HG03159 (cell line): ENCODE results near the gene AHRR.
"Not testable (repeated sequence)": the region's sequence is repeated elsewhere in the genome, so short reads cannot be mapped to it uniquely, and the experiment has no call there.

Experiments
- ATAC-seq: cut with Tn5 transposase; IDR thresholded peaks from one replicate; pipeline ENCODE4 v1.9.1; 2021; ENCODE audit warnings: mild to moderate bottlenecking, moderate library complexity; ENCODE audit not compliant: unreplicated experiment

AHRR gene

DNA sequence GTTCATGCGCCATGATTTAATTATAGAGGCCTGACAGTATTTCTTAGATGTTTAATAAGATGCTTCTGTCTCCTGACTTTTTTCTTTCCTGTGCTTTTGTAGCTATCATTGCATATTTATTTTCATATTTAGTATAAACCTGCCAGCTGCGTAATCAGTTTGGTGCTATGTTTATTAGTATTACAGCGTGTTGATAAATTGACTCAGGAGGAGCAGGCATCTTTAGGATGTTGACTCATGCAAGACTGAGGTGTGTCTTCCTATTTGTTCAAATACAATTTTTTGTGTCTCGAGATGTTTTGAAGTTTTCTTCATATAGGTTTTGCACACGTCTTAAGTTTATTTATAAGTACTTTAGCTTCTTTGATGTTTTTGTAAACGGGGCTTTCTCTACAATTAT, 85.5 kb downstream of the AHRR start:
- no peak for ATAC-seq

DNA sequence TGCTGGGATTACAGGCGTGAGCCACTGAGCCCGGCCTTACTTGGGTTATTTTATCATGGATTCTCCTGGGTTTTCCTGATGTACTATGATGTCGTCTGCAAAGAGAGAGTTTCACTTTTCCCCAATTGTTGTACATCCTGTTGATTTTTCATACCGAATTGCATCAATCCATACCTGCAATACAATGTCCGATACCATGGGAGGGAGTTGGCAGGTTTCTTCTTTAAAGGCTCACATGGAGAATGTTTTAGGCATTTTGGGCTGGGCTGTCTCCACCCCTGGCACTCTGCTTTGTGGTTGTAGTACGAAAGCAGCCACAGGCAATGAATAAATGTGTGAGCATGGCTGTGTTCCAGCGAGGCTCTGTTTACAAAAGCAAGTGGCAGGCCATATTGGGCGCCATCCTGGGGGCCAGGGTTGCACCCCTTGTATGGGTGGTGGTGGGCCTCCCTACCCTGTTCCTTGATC, 86.3 kb downstream of the AHRR start:
- no peak for ATAC-seq

DNA sequence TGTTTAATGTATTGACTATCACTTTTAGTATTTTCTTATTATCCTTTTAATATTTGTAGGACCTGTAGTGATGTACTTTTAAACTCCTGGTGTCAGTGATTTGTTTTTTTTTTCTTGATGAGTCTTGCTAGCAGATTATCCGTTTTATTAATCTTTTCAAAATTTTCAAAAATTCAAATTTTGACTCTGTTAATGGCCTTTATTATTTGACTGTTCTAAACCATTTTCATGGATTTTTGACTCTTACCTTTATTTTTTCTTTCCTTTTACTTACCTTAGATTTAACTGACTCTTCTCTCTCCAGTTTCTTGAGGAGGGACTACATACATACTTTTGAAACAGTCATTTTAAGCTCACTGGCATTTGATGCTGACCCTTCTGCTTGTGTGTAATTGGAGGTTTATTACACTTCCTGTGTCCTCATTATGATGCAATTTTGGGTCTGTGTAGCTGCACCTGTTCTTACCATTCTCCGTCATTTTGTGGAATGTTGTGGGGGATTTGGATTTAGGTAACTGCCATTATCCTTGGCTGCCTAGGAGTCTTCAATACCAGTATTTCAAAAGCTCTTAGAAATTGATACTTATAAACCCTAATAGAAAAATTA, 89.5 kb downstream of the AHRR start:
- no peak for ATAC-seq

DNA sequence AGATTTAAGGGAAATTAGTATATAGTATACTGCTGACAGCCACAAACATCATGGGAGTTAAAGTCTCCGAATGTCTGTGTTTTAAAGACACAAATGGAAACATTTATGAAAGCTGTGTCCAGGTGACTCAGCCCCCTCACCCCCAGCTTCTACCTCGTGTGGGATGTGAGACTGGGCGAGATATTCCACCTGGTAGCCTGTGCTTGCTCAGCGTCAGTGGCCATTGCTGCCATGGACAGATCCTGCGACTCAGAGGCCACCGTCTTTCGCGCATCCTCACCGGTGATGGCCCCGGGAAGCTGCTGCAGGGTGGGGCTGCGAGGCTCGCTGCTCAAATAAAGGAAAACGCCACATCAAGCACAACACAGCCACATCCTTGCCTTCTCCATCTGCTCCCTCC, 90.2 kb downstream of the AHRR start:
- no peak for ATAC-seq

DNA sequence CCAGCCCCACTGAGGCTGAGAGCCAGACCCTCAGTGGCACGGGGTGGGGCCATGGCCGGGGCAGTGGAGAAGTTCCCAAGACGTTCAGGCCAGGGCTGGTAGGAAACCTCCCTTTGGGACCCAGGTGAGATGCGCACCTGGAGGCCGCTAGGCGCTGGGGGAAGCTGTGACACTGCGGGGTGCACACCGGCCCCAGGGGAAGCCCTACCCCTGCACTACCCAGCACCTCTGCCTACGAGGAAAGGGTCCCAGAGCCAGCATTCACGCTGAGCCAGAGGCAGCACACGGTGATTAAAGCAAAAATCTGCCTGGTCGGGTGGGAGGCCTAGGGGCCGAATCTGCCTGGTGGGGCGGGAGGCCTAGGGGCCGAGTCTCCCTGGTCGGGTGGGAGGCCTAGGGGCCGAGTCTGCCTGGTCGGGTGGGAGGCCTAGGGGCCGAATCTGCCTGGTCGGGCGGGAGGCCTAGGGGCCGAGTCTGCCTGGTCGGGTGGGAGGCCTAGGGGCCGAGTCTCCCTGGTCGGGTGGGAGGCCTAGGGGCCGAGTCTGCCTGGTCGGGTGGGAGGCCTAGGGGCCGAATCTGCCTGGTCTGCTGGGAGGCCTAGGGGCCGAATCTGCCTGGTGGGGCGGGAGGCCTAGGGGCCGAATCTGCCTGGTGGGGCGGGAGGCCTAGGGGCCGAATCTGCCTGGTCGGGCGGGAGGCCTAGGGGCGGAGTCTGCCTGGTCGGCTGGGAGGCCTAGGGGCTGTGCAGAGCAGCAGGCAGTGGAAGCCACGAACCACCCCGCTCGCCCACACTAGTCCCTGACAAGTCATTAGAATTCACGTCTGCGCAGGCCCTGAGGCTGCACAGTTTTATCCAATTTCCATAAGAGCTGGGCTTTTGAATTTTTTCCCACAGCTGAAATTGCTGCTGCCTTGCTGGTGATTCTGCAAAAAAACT, 93.7 kb downstream of the AHRR start:
- not testable (repeated sequence) for ATAC-seq

DNA sequence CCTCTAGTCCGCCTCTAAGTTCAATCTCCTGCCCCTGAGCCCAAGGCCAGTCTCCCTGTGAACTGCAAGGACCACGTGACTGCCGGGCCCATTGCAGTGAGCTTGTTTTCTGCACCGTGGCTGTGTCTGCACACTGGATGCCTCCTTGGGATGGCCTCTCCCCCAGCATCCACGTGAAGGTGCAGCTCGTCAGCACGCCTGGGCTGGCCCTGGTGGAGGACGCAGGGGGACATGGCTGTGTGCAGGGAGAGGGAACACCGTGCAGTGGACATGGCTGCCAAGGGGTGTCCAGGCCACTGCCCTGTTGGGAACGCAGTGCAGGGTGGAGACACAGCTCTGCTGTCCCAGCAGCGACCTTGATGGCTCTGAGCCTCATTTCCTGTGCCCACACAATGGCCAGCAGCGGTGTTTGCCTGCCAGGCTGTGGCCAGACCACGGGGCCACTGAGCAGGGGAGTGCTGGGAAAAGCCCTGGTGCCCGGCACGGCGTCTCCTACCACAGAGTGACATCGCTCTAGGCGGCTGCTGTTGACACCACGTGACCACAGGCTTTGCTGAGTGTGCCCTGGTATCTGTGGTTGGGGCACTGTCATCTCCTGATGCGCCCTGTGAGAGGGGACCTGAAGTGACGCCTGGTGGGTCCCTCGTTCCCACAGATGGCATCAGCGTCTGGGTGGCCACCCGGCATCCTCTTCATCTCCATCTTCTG, 94.6 kb downstream of the AHRR start:
- no peak for ATAC-seq

DNA sequence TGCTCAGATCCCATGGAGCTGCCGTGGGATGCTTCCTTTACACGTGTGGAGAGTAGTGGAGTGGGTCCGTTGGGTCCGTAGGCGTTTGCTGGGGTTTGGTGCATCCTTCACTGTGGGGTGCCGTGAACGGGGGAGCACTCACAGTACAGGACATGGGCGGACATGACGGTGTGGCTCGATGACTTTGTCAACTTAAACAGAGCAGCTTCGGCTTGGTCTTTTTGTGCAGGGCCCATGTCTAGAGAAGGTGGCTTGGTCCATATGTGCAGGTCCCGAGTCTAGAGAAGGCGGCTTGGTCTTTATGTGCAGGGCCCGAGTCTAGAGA, 95.1 kb downstream of the AHRR start:
- ATAC-seq: no peak

DNA sequence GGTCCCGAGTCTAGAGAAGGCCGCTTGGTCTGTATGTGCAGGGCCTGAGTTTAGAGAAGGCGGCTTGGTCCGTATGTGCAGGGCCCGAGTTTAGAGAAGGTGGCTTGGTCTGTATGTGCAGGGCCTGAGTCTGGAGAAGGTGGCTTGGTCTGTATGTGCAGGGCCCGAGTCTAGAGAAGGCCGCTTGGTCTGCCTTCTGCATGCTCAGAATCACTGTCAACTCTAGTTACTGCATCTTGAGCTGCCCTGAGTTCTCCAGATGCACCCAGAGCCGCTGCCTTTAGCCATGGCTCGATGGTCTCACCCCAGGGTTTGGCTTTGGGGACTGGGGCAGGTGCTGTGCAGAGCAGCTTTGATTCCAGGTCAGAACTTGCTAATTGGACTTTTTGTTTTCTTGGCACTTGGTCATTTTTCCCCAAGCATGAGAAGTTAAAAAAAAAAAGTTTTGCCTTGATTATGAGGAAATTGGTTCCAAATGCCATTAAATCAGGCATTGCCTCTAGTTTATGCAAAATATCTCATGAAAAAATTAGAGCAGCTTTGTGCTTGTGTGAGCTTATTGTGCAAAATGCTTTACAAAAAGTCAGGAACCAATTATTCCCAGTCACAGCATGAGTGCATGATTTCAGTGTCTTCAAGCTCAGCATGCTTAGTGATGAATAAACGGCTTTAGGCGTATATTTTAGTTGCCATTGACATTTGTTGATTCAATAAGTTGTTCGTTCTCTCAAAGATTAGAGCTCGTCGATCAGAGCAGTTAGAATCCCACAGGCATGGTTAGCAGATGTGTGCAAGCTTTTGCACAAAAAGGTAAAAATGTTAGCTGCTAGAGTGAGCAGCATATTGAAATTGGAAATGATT, 96.0 kb downstream of the AHRR start:
- ATAC-seq: no peak

DNA sequence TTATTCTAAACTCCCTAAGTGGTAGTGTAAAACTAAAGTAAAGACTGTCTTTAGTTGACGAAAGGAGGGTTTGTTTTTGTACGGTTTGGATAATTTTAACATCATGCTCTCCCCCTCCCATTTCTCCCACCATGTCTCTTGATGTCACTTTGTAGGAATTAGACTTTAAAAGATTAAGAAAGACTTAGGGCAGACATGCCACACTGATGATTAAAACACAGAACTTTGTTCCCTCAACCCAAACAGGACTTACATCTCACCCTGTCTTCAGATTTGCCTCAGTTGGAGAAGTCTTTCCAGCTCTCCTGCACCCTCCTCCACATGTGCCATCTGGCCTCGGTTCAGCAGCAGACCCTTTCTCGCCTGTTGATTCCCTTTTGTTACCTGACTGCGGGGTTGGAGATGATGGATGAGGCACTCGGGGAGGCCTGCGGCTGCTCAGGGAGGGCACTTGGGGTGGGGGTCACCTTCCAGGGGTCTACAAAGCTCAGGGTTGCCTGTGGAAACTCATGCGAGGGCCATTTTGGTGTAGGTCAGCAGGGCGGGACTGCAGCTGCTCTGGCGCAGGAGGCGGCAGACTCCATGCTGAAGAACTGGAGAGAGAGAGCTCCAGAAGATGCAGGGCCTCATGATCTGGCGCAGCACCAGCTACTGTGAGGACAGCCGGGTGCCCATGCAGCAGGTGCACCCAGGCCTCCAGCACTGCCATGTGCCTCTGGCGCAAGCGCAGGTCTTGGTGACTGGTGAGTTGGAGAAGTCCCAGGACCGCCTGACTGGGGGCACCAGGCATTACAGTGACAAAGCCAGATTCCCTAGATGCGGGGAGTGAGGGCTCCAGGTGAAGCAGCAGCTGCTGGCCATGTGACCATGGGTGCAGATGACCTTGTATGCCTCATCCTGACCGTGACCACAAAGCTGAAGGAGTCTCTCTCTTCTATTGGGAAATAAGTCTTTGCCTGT, 96.9 kb downstream of the AHRR start:
- no peak for ATAC-seq

DNA sequence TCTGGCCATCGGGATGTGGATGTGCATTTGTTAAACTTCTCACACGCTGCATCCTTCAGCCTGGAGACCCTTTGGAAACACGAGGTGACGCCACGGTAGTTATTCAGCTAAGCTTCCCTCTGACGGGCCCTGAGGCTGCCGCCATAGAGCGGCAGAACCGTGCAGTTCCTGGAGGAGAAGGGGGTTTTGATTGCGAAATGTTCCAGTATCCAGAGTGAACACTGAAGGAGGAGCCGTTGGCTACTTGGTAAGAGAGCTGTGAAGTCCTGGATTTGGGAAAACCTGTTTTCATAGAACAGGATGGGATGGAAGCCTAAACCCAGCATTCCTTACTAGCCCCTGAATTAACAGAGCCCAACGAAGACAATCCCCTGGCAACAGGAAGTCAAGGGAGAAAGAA, 98.5 kb downstream of the AHRR start:
- no peak for ATAC-seq

GRCh38 chr5:420632-421286, 99.2 kb downstream of the AHRR start:
- ATAC-seq: no peak

- ATAC-seq: no peak
Observed at GRCh38 chr5:421287-421880, 99.9 kb downstream of the AHRR start.

DNA sequence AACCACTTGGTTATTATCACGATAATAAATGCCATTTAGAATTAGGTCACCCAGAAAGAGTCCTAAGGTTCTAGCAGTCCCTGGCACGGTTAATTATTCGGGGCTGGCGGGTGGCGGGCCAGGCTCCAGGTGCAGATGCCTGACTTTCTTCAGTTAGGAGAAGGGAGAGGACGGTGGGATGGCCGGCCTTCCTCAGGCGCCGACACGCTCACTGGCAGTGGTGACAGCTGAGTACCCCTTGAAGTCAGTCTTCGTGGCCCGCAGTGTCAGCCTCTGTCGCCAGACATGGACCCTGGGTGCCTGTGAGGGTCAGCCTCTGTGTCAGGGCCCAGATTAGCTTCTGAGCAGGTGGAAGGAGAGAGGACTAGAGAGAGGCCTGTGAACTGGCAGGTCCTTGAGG, 100.4 kb downstream of the AHRR start:
- no peak for ATAC-seq

DNA sequence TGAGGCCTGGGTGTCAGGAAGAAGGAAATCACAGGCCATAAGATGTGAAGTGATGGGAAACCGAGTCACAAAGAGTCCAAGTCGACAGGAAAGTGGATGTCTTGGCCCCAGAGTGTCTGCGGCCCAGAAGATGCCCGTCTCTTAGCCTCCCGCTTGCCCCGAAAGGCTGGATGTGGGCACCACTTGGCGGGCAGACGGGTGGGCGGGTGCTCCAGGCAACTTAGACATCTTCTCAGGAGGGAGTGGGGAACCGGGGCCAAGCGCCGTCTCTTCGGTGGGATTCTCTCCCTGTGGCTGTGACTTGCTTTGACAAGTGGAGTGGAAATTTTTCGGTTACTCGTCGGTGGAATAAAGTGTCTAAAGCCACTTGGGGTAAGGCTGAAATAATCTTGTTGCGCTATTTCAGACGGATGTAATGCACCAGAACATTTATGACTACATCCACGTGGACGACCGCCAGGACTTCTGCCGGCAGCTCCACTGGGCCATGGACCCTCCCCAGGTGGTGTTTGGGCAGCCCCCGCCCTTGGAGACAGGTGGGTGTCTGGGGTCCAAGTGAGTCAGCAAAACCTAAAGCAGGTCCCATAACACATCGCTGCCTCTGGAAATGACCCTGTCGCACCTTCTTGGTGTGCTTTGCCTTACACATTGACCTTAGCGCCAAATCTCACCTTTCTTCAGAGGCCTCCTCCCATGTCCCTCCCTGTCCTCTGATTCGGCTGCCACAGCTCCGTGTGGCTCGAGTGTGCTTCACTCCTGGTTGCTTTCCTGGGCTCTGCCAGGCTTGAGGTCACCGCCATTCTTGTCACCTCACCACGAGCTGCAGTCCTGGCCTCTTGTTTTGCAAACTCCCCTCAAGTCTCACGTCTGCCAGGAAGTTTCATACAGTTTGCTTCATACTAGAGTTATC, 101.1 kb downstream of the AHRR start:
- ATAC-seq: no peak

GRCh38 chr5:423233-423565, 101.7 kb downstream of the AHRR start:
- no peak for ATAC-seq

GRCh38 chr5:423626-424261, 102.2 kb downstream of the AHRR start:
- ATAC-seq: no peak

- ATAC-seq: peak; percentile 93
Observed at GRCh38 chr5:424301-425110, 103.0 kb downstream of the AHRR start.
